ENCODE measurements around the gene GAS2L3. TPM values are rescaled to one million over a fixed set of nuclear protein-coding genes. Genes with fewer than 3 reads are reported as not detected.
"Not testable (repeated sequence)": the region's sequence is repeated elsewhere in the genome, so short reads cannot be mapped to it uniquely, and the experiment has no call there.

Gene GAS2L3
- total RNA-seq, 1 experiment from 2014 or later = 13.4 TPM

- Histone ChIP-seq H3K27me3 (no peaks in the 10 kb centered on the region), H3K9me3 (no peaks in the 10 kb centered on the region), H3K4me3 (no peak overlapping the region), H3K36me3 (no peaks in the 10 kb centered on the region; the same call in 1 of the 2 replicates)
- no peak for DNase-seq
Observed at GRCh38 chr12:100624571-100624970, 51.1 kb downstream of the GAS2L3 start.

DNA sequence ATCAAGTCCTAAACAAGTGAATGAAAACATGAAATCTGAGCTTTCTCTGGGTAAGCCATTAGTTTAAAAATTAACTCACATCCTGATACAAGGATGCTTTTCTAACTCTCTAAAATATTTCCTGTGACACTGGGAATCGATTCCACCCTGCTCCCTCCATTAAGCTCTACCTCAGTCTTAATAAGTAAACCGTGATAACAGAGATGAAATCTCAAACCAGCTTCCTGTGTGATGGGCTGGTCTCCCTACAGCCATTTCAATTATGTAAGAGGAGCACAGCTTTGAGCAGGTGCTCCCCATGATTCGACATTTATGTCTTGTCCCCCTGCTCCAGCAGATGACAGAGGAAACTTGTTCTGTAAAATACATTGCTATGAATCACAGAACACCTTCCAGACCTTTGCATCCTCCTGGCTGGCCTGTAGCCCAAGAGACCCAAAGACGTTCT is 59.0 kb downstream of the GAS2L3 start:
- Histone ChIP-seq H3K4me3 (no peak overlapping the region), H3K36me3 (no peaks in the 10 kb centered on the region), H3K9me3 (no peaks in the 10 kb centered on the region), H3K27me3 (no peaks in the 10 kb centered on the region)
- DNase-seq = no peak

- H3K9me3 ChIP-seq, H3K27me3 ChIP-seq, DNase-seq, H3K36me3 ChIP-seq, H3K4me3 ChIP-seq: not testable (repeated sequence)
Observed at GRCh38 chr12:100633082-100633785, 59.8 kb downstream of the GAS2L3 start.

DNA sequence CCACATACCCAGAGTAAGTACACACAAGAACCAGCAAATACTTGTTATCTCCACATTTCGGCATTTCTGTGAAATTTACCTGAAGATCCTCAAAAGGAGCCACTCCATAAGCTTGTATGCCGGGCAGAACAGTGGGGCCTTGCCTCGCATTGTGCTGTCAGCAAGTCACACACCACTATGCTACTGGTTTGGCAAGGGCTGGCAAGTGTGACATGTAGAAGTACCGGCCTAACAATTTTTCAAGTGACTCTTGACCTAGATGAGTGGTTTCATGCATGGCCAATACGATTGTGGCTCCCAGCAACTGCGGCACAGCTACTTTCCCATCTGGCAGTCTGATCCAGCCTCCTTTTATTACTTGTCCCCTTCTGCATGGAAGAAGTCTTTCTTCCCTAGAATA is 69.8 kb downstream of the GAS2L3 start:
- no peaks in the 10 kb centered on the region for H3K9me3 ChIP-seq
- DNase-seq = no peak
- no peak overlapping the region for H3K4me3 ChIP-seq
- no peaks in the 10 kb centered on the region for H3K36me3 ChIP-seq
- H3K27me3 ChIP-seq = no peaks in the 10 kb centered on the region

GRCh38 chr12:100646896-100647295 is 73.4 kb downstream of the GAS2L3 start:
- H3K9me3 ChIP-seq = no peaks in the 10 kb centered on the region
- DNase-seq = no peak
- H3K4me3 ChIP-seq = no peak overlapping the region
- H3K27me3 ChIP-seq = no peaks in the 10 kb centered on the region
- no peaks in the 10 kb centered on the region for H3K36me3 ChIP-seq

DNA sequence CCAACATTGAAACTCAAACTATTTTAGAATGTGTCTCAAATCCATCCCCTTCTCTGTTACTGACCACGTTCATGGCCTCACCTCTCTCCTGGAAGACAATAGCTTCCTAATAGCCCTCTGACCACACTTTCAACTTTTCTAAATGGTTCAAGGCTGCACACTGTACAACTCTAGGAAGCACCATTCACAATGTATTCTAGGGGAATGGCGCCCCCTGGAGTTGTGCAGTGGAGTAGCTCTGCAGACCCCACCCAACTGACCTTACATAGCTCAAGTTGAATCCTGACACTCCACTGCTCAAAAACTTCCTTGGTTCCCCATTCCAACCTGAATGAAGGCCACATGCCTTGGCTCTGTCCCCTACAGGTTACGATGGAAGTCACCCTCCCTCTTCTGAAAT is 77.6 kb downstream of the GAS2L3 start:
- Histone ChIP-seq H3K9me3 (no peaks in the 10 kb centered on the region), H3K27me3 (no peaks in the 10 kb centered on the region), H3K4me3 (no peak overlapping the region), H3K36me3 (no peaks in the 10 kb centered on the region)
- no peak for DNase-seq

DNA sequence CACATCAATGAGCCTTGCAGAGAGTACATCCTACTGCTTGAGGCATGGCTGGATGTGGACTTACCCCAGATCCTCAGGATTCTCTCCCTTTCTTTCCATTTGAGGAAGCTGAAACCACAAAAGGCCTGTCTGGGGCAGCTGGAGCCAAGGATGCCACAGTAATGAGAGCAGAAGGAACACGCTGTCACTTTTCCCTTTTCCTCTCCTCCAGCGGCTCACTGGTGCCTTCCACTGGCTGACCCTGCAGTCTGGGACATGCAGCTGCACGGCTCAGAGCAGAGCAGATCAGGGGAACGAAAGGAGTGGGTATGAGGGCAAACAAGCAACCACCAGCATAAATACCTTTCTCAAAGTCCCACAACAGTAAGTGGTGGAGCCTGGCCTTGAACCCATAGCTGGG is 78.2 kb downstream of the GAS2L3 start:
- no peaks in the 10 kb centered on the region for H3K36me3 ChIP-seq
- H3K27me3 ChIP-seq = no peaks in the 10 kb centered on the region
- H3K9me3 ChIP-seq = no peaks in the 10 kb centered on the region
- no peak overlapping the region for H3K4me3 ChIP-seq
- no peak for DNase-seq

GRCh38 chr12:100652488-100652887 is 79.0 kb downstream of the GAS2L3 start:
- H3K36me3 ChIP-seq = no peaks in the 10 kb centered on the region
- DNase-seq = no peak
- H3K4me3 ChIP-seq = no peak overlapping the region
- H3K27me3 ChIP-seq = no peaks in the 10 kb centered on the region
- no peaks in the 10 kb centered on the region for H3K9me3 ChIP-seq

- Histone ChIP-seq H3K9me3 (no peaks in the 10 kb centered on the region; the same call in 1 of the 2 replicates), H3K27me3 (no peaks in the 10 kb centered on the region), H3K4me3 (no peak overlapping the region), H3K36me3 (no peaks in the 10 kb centered on the region)
- no peak for DNase-seq
Observed at GRCh38 chr12:100656141-100656540, 82.7 kb downstream of the GAS2L3 start.

DNA sequence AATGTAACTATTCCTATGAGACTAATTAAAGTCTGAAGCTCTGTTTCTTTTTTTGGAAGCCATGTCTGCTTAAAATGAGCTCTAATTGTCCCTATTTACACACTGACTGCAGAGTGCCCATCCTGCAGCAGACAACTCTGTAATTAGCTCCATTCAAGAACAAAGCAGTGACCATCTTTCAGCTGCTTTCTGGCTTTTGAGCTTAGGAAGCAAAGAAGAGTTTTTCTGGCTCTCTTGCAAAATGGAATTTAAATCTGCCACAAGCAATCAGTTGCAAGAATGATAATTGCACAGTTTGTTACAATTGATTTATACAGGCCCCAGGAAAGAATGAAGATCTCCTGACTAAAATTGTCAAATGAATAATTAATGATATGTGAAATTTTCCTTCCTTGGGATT is 83.4 kb downstream of the GAS2L3 start:
- Histone ChIP-seq H3K4me3 (no peak overlapping the region), H3K9me3 (no peaks in the 10 kb centered on the region; the same call in 1 of the 2 replicates), H3K36me3 (no peaks in the 10 kb centered on the region), H3K27me3 (no peaks in the 10 kb centered on the region)
- DNase-seq = no peak

DNA sequence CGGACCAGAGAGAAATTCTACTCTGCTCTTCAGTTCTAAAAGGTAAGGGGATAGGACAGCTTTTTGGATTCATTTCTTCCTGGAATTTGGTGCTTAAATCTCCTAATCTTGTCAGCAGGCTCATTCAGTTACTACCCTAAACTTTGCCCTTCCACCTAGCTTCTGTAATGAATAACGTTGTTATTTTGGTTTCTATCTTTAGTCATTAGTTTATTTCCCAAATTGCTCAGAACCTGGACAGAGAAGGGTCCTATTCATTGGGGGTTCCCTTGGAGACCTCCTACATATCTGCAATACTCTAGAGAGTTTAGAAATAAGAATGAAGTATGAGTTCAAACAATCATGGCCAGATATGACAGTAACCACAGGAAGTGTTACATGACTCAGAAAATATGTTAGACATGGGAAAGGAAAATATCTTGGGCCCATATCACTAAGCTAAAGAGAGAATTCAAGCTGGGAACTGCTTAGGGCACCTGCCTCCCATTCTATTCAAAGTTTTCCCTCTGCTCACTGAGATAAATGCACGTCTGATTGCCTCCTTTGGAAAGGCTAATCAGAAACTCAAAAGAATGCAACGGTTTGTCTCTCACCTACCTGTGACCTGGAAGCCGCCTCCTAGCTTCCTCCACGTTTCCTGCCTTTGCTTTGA is 87.9 kb downstream of the GAS2L3 start:
- Histone ChIP-seq H3K4me3 (no peak overlapping the region), H3K27me3 (no peaks in the 10 kb centered on the region), H3K36me3 (no peaks in the 10 kb centered on the region), H3K9me3 (no peaks in the 10 kb centered on the region; the same call in 1 of the 2 replicates)
- no peak for DNase-seq

DNA sequence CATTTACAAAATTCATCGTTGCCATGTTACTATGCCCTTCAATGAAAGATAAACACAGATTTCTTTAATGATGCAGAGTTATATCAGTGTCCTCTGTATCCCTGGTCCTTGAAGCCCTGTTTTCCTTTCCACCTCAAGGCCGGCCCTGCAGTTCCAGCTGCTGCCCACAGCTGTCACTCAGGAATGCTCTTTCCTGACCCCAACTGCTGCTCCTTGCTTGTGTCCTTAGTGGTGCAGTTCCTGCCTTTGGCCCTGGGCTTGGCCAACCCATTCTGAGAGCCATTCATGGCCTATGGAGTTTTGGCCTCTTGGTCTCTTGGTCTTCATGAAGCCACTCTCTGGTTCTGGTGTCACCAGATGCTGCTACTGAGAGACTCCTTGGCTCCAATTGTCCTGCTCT is 93.1 kb downstream of the GAS2L3 start:
- DNase-seq = no peak

GRCh38 chr12:100668945-100669536 is 95.6 kb downstream of the GAS2L3 start:
- Histone ChIP-seq H3K27me3 (no peaks in the 10 kb centered on the region; the same call in 1 of the 2 replicates), H3K4me3 (no peak overlapping the region), H3K36me3 (no peaks in the 10 kb centered on the region), H3K9me3 (no peaks in the 10 kb centered on the region)
- DNase-seq = peak; percentile 60

More for the DNA sequence above, 93.1 kb downstream of the GAS2L3 start:
- H3K4me3 ChIP-seq = no peak overlapping the region
- no peaks in the 10 kb centered on the region for H3K36me3 ChIP-seq
- H3K9me3 ChIP-seq = no peaks in the 10 kb centered on the region
- H3K27me3 ChIP-seq = no peaks in the 10 kb centered on the region

DNA sequence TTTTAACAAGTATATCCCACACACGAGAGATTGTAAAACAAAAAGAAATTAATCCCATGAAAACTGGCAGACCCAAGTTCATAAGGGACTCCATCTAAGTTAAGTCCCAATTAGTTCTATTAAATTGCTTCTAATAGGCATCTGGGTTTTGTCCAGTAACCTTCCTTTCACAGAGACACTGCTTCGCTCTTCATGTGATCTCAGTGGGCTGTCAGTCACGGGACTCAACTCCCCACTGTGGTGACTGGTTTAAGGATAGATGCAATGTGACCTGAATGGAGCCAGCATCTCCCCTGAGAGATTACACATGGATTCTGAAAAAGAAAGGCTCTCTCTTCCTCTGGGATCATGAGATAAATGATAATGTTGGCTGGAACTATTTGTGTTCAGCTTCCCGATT is 96.4 kb downstream of the GAS2L3 start:
- no peak for DNase-seq
- no peaks in the 10 kb centered on the region; the same call in 1 of the 2 replicates for H3K27me3 ChIP-seq

DNA sequence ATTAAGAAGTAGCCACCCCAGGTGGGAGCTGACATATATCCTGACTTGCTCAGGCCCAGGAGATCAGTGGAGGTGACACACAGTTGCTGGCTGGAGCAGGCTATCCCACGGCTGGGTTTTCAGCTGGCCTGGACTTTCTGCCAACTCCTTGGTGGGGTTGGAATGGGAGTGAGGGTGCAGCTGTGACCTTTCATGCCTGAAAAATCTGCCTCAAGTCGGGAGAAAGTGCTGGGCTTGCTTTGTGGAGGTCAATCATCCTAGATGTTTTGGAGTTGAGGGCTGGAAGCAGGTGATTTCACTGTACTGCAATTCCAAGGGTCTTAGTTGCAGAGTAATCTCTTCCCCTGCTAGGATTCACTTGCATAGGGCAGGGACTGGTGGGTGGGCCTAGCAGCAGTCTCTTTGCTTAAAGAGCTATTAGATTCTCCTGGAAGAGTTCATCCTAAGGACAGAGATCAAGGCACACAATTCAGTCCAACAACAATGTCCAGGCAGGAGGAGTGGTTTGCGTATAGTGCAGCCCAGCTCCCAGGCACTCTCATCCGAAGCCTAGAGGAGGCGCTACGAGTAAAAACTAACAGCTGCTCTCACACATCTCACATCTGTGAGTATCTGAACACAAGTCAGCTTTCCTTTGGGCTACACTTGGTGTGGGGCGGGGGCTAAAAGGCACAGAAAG is 98.1 kb downstream of the GAS2L3 start:
- no peaks in the 10 kb centered on the region for H3K36me3 ChIP-seq
- H3K4me3 ChIP-seq = no peak overlapping the region
- no peak for DNase-seq
- H3K9me3 ChIP-seq = no peaks in the 10 kb centered on the region
- H3K27me3 ChIP-seq = no peaks in the 10 kb centered on the region; the same call in 1 of the 2 replicates

More for the DNA sequence above, 96.4 kb downstream of the GAS2L3 start:
- Histone ChIP-seq H3K36me3 (no peaks in the 10 kb centered on the region), H3K4me3 (no peak overlapping the region), H3K9me3 (no peaks in the 10 kb centered on the region)

- Histone ChIP-seq H3K36me3 (no peaks in the 10 kb centered on the region), H3K4me3 (no peak overlapping the region), H3K27me3 (no peaks in the 10 kb centered on the region; the same call in 1 of the 2 replicates), H3K9me3 (no peaks in the 10 kb centered on the region)
- DNase-seq = peak; percentile 23
Observed at GRCh38 chr12:100672075-100672592, 98.7 kb downstream of the GAS2L3 start.
